Inferior parietal cortex (tissue), 1 donor: Measurements from ENCODE around the gene RAB38.

Source experiments
- DNase-seq: peaks from one replicate; pipeline ENCODE4 v3.0.0-alpha.2; 2016; ENCODE audit errors: extremely low spot score

RAB38 gene

GRCh38 chr11:88174709-88175568 is at the start of gene RAB38:
Gene RAB38, minus strand, starts transcription at chr11:88175443. Its CDS starts 59 bp downstream, at chr11:88175384.
- DNase-seq: no peak

GRCh38 chr11:88213406-88213805 is 38.2 kb upstream of the RAB38 start:
- no peak for DNase-seq

- DNase-seq: no peak
Measured at GRCh38 chr11:88212300-88212699, 37.1 kb upstream of the RAB38 start.

DNA sequence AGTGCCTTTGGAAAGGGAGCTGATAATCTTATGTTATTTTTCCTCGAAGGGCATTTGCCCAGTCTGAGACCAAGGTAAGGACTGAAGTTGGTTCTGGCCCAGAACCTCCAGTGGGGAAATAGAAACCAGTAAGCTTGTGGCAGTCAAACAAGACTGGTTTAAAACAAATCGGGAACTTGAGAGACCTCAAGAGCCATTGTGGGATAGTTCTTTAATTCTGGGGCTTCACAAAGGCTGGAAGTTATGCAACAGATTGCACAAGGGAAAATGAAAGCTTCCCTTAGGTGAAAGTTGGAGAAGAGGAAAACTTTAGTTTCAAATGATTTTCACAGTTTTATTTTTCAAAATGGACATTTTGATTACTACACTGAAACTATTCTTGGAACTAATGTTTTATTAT is 33.5 kb upstream of the RAB38 start:
- DNase-seq: no peak

DNA sequence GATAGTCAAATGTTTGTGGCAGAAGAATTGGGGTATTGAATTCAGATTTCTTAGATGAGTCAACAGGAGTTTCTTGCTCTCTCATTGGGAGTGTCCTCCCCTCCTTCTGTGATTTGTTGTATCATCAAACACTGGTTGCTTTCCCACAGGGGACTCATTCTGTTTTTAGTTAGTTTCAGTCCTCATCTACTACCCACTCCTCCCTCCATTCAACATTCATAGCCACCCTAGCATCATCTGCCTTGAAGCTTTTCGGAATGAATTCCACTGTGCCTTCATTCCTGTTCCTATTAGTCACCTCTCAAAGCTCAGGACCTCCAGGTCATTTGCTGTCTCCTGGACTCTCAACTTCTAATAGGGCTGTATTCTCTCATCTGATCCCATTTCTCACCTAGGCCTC is 31.5 kb upstream of the RAB38 start:
- DNase-seq: no peak

GRCh38 chr11:88204353-88204752 is 29.1 kb upstream of the RAB38 start:
- DNase-seq: no peak

DNA sequence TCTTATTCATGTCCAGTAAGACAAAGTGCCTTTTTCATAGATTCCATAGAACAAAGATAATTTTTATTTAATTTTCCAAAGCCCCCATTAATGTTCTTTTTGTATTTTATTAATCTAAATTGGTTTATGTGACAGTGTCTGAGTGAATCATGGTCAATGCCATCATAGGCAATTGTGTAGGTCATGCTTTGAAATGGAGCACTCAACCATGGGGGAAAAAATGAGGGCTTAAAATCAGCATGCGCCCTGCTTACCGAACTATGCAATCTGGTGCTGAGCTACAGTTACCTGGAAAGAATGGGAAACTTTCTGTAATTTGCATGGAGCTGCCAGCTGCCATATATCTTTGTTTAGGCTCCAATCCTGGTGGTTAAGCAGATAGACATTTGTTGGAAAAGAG is 28.4 kb upstream of the RAB38 start:
- no peak for DNase-seq

- no peak for DNase-seq
Measured at GRCh38 chr11:88202498-88202897, 27.3 kb upstream of the RAB38 start.

- no peak for DNase-seq
Measured at GRCh38 chr11:88196393-88196792, 21.1 kb upstream of the RAB38 start.

- DNase-seq: no peak
Measured at GRCh38 chr11:88195908-88196307, 20.7 kb upstream of the RAB38 start.

DNA sequence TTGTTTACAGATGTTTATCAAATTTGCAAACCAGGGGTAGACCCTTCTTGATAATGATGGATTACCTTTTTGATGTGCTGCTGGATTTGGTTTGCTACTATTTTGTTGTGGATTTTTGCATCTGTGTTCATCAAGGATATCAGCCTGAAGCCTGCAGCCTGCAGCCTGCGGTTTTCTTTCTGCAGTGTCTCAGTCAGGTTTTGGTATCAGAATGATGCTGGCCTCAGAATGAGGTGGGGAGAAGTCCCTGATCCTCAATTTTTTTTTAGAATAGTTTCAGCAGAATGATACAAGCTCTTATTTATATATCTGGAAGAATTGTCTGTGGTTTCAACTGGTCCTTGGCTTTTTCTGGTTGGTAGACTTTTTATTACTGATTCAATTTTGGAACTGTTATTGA is 19.7 kb upstream of the RAB38 start:
- DNase-seq: no peak

- no peak for DNase-seq
Measured at GRCh38 chr11:88193278-88193677, 18.0 kb upstream of the RAB38 start.

GRCh38 chr11:88188932-88189253 is 13.7 kb upstream of the RAB38 start:
- no peak for DNase-seq

DNA sequence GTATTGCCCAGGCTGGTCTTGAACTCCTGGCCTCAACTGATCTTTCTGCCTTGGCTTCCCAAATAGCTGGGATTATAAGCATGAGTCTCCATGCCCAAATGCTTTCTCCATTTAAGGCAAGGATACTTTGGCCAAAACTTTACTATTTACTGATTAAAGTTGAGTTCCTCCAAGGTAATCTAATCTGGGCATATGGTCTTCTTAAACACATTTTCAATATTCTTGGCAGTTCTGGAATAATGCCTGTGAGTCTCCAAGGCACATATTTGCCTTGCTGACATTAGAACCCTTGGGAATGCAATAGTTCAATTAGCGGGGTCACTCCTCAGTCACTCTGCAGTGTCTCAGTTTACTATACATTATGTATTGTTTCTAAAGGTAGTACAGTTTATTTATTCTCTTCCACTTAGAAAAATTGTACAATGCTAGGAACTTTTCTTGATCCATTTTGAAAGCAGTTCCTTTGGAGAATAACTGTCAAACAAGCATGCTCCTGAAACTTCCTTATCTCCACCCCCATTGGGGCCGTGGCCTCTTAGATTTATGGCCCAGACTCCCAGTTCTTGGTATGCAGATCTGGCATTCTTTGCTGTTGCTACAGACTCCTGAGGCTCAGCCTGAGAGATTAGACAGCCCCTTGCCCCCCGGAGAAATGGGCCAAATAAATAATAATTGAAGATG is 13.1 kb upstream of the RAB38 start:
- DNase-seq: no peak

GRCh38 chr11:88183233-88183632 is 8.0 kb upstream of the RAB38 start:
- DNase-seq: no peak

DNA sequence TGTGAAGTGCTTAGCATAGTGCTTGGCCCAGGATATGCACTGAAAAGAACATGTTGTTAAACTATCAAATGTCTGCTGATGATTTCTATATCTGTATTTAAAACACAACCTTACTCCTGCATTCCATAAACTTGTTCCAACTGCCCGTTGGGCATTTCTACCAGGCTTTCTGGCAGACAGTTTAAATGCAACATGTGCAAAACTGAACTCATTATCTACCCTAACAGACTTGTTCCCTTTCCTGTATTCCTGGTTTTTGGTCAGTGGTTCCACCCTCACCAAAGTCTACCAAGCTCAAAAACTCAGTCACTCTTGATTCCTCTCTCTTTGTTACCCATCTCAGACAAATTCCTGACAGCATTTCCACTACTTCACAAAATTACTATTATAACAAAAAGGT is 6.5 kb upstream of the RAB38 start:
- DNase-seq: no peak

DNA sequence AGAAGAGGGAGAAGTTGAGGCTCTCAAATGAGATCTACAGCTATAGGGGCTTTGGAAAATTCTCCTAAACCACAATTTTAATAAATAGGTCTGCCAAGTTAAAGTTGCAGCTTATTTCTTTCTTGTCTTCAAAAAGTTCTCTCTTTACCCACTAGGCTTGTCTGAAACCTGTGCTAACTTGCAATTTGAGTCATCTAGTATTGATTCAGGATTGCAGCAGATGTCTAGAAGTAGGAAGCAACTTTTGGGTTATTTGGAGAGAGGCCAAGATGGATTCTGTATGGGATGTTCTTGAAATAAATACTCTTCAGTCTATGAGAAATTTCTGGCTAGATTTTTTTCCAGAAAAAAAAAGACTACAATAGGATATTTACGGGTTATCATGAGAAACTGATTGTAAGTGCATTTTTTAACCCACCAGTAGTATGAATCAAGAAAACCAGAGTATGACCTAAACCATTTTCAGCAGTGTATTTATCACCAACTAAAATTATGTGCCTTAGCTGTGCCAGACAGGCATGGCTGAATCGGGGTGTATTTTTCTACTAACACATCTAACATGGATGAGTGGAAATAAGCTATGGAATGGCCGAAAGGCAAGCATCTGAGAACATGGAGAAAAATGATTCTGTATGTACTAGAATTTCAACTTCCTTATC is 4.9 kb upstream of the RAB38 start:
- DNase-seq: no peak

- no peak for DNase-seq
Measured at GRCh38 chr11:88179141-88179540, 3.9 kb upstream of the RAB38 start.

- no peak for DNase-seq
Measured at GRCh38 chr11:88178191-88178590, 2.9 kb upstream of the RAB38 start.

- DNase-seq: no peak
Measured at GRCh38 chr11:88175569-88176075, 379 bp upstream of the RAB38 start.

DNA sequence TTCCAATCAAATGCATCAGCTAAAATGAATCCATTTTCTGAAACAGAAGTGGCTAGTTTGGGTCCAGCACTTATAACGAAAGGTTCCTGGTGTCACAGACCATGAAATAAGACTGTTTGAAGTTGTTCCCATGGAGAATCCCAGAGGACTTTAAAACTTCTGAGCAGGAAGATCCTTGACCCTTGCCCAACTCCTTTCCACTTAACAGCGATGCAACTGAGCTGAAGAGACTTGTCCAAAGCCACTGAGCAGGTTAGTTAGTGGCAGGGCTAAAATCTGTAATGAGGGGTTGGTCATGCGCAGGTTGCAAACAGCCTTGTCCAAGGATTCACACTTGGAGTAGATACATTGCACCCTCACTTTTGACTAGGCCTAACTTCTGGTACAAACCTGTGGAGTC is 1.3 kb downstream of the RAB38 start:
- no peak for DNase-seq

DNA sequence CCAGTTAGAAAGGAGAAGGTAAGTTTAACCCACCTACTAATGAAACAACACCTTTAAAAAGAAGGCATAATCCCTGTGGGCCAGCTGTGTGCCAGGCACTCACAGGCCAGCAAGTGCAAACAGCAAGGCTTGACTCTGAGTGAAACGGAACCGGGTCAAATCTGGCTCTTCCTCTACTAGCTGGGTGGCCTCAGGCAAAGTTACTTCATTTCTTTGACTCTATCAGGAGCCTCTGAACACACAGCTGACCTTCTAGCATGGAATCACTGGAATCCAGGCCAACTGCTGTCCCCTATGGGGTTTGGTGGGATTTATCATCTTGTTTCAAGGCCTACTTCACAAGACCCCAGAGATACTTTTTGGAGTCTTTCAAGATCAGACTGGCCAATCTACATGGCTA is 3.3 kb downstream of the RAB38 start:
- no peak for DNase-seq

DNA sequence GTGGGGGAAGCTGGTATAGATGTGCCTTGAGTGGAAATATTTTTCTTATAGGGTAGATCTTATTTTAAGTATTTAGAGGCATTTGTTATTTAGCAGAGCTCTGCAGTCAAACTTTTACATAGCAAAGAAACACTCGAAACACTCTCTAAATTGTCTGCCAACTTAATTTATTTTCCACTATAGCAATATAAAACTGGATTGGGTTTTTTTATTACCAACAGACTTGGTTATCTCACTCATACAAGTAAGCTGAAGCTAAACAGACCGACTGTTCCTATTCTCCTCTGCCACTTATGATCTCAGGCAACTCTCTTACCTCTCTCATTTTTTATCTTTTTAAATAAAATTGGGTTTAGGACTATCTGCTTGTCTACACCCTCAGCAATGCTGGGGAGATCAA is 4.6 kb downstream of the RAB38 start:
- no peak for DNase-seq
